GM19193 (cell line): Measurements from ENCODE around the gene ANKMY1.

Experiments used
- POLR2A ChIP-seq: IDR thresholded peaks from 4 replicates; pipeline ENCODE4 v1.6.1; 2011; ENCODE audit not compliant: insufficient read depth, insufficient read length; ENCODE audit errors: extremely low read depth

Gene ANKMY1

GRCh38 chr2:240568678-240569522, 11.1 kb upstream of the ANKMY1 start:
- TF ChIP-seq POLR2A: peak; percentile 39

GRCh38 chr2:240567872-240568677, 10.3 kb upstream of the ANKMY1 start, which contains the start of gene RNPEPL1:
RNPEPL1 (plus strand) TSS chr2:240568484; CDS start chr2:240568587, 103 bp downstream.
- TF ChIP-seq POLR2A: no peak

GRCh38 chr2:240567137-240567871, 9.5 kb upstream of the ANKMY1 start:
- no peak for TF ChIP-seq POLR2A

- TF ChIP-seq POLR2A: peak; percentile 41
Observed at GRCh38 chr2:240566203-240567136, 8.7 kb upstream of the ANKMY1 start.

- TF ChIP-seq POLR2A: peak; percentile 71
Observed at GRCh38 chr2:240565333-240566202, 7.8 kb upstream of the ANKMY1 start.

- no peak for TF ChIP-seq POLR2A
Observed at GRCh38 chr2:240564561-240565332, 7.0 kb upstream of the ANKMY1 start.

GRCh38 chr2:240563951-240564560, 6.3 kb upstream of the ANKMY1 start:
- no peak for TF ChIP-seq POLR2A

GRCh38 chr2:240561325-240561971, 3.7 kb upstream of the ANKMY1 start:
- no peak for TF ChIP-seq POLR2A

GRCh38 chr2:240560480-240561324, 2.9 kb upstream of the ANKMY1 start:
- peak; percentile 93 for TF ChIP-seq POLR2A

- TF ChIP-seq POLR2A: peak; percentile 70
Observed at GRCh38 chr2:240560084-240560479, 2.3 kb upstream of the ANKMY1 start, which contains the start of gene DUSP28. DUSP28 (plus strand) TSS chr2:240560357; CDS start chr2:240560685, 328 bp downstream.
